ENCODE data around the gene RHOC.

The RHOC gene

GRCh38 chr1:112704391-112704933, 2.5 kb downstream of the RHOC start:
- H3K4me3 ChIP-seq (ENCODE audit: low read depth, low read length): peak overlapping the region; percentile 92
- no peak for DNase-seq (ENCODE audit: low read depth)

- DNase-seq (ENCODE audit: low read depth): no peak
Observed at GRCh38 chr1:112703706-112704105, 3.2 kb downstream of the RHOC start.

GRCh38 chr1:112702420-112703261, 4.3 kb downstream of the RHOC start:
- no peak overlapping the region for H3K4me3 ChIP-seq (ENCODE audit: low read depth, low read length)
- no peak for DNase-seq (ENCODE audit: low read depth)

More at GRCh38 chr1:112703706-112704105, 3.2 kb downstream of the RHOC start:
- no peak overlapping the region for H3K4me3 ChIP-seq (ENCODE audit: low read depth, low read length)

- no peak overlapping the region for H3K4me3 ChIP-seq (ENCODE audit: low read depth, low read length)
- DNase-seq (ENCODE audit: low read depth): no peak
Observed at GRCh38 chr1:112702067-112702395, 4.9 kb downstream of the RHOC start.

GRCh38 chr1:112701227-112702066, 5.5 kb downstream of the RHOC start:
- H3K4me3 ChIP-seq (ENCODE audit: low read depth, low read length): no peak overlapping the region
- no peak for DNase-seq (ENCODE audit: low read depth)

- no peak overlapping the region for H3K4me3 ChIP-seq (ENCODE audit: low read depth, low read length)
- DNase-seq (ENCODE audit: low read depth): peak; percentile 92
Observed at GRCh38 chr1:112700290-112701226, 6.4 kb downstream of the RHOC start.

- no peak for DNase-seq (ENCODE audit: low read depth)
- no peak overlapping the region for H3K4me3 ChIP-seq (ENCODE audit: low read depth, low read length)
Observed at GRCh38 chr1:112699425-112700144, 7.3 kb downstream of the RHOC start.

- H3K4me3 ChIP-seq (ENCODE audit: low read depth, low read length): no peak overlapping the region
- DNase-seq (ENCODE audit: low read depth): no peak
Observed at GRCh38 chr1:112698366-112699310, 8.3 kb downstream of the RHOC start.

GRCh38 chr1:112697781-112698201, 9.1 kb downstream of the RHOC start:
- no peak overlapping the region for H3K4me3 ChIP-seq (ENCODE audit: low read depth, low read length)
- DNase-seq (ENCODE audit: low read depth): no peak

- H3K4me3 ChIP-seq (ENCODE audit: low read depth, low read length): no peak overlapping the region
- no peak for DNase-seq (ENCODE audit: low read depth)
Observed at GRCh38 chr1:112696578-112697314, 10.2 kb downstream of the RHOC start.

GRCh38 chr1:112695276-112695675, 11.7 kb downstream of the RHOC start:
- H3K4me3 ChIP-seq (ENCODE audit: low read depth, low read length): no peak overlapping the region
- DNase-seq (ENCODE audit: low read depth): no peak

- DNase-seq (ENCODE audit: low read depth): no peak
- no peak overlapping the region for H3K4me3 ChIP-seq (ENCODE audit: low read depth, low read length)
Observed at GRCh38 chr1:112694363-112694929, 12.5 kb downstream of the RHOC start.

- no peak for DNase-seq (ENCODE audit: low read depth)
- H3K4me3 ChIP-seq (ENCODE audit: low read depth, low read length): no peak overlapping the region
Observed at GRCh38 chr1:112693821-112694220, 13.1 kb downstream of the RHOC start.

- no peak for DNase-seq (ENCODE audit: low read depth)
- no peak overlapping the region for H3K4me3 ChIP-seq (ENCODE audit: low read depth, low read length)
Observed at GRCh38 chr1:112692681-112693080, 14.2 kb downstream of the RHOC start.

- DNase-seq (ENCODE audit: low read depth): no peak
- H3K4me3 ChIP-seq (ENCODE audit: low read depth, low read length): no peak overlapping the region
Observed at GRCh38 chr1:112689842-112690237, 17.1 kb downstream of the RHOC start.

GRCh38 chr1:112689196-112689841, 17.6 kb downstream of the RHOC start:
- DNase-seq (ENCODE audit: low read depth): no peak

More at GRCh38 chr1:112689196-112689841, 17.6 kb downstream of the RHOC start:
- H3K4me3 ChIP-seq (ENCODE audit: low read depth, low read length): no peak overlapping the region
